GM21717 (cell line): ENCODE data around the gene PRM2.

Experiments
- ATAC-seq: cut with Tn5 transposase; IDR thresholded peaks from one replicate; pipeline ENCODE4 v1.9.1; 2021; ENCODE audit warnings: mild to moderate bottlenecking, moderate library complexity; ENCODE audit not compliant: unreplicated experiment

The PRM2 gene, protein sequence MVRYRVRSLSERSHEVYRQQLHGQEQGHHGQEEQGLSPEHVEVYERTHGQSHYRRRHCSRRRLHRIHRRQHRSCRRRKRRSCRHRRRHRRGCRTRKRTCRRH

GRCh38 chr16:11276143-11276895 lies at the start of gene PRM2:
Gene PRM2 (minus strand): TSS chr16:11276480. CDS start chr16:11276370, 110 bp downstream.
- no peak for ATAC-seq

GRCh38 chr16:11325404-11326083 lies 49.3 kb upstream of the PRM2 start:
- peak; percentile 28 for ATAC-seq

DNA sequence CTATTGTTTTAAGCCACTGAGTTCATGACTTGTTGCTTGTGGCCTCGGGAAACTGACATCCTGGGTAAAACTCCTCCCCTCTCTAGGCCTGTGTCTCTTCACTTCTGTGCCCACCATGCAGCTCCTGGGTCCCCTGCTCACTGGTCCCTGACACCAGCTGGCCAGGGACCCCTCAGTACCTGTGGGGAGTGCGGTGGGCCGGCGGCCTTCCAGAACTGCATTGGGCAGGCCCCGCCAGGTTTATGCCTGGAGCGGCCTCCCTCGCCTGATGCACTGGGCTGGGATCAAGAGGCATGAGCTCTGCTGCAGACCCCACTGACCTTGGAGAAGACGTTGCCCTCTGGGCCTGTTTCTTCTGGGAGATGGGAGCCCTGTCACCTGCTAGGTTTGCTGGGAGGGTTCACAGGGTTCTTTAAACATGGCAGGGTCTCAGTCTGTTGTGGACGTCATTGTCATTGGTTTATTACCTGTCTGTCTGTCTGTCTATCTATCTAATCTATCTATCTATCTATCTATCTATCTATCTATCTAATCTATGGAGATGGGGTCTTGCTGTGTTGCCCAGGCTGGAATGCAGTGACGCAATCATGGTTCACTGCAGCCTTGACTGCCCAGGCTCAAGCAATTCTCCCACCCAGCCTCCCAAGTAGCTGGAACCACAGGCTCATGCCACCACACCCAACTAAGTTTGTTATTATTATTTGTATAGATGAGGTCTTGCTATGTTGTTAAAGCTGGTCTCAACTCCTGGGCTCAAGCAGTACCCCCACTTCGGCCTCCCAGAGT lies 47.5 kb upstream of the PRM2 start:
- ATAC-seq: no peak

DNA sequence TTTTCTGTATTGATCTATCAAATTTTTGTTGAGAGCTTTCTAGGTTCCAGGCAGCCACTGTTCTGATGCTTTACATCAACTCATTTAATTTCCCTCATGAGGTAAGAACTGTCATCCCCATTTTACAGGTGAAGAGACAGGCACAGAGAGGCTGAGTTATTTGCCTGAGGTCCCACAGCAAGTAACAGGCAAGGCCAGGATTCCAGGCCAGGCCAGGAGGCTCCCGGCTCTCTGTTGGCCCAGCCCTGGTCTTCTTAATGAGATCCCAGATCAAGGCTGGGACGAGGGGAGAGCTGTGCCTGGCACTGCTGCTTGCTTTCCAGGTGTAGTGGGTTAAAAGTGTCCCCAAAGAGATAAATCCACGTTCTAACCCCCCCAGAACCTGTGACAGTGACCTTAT lies 46.5 kb upstream of the PRM2 start:
- no peak for ATAC-seq

DNA sequence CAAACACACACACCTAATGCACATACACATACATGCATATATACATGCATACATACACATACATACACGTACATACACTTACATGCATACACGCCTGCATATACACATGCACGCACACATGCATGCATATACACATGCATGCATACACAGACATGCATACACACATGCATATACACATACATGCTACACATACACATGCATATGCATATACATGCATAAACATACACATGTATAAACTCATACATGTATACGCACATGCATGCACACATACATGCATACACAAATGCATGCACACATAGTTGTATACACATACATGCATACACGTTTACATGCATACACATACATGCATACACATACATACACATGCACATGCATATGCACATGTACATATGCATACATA lies 45.4 kb upstream of the PRM2 start:
- ATAC-seq: no peak

DNA sequence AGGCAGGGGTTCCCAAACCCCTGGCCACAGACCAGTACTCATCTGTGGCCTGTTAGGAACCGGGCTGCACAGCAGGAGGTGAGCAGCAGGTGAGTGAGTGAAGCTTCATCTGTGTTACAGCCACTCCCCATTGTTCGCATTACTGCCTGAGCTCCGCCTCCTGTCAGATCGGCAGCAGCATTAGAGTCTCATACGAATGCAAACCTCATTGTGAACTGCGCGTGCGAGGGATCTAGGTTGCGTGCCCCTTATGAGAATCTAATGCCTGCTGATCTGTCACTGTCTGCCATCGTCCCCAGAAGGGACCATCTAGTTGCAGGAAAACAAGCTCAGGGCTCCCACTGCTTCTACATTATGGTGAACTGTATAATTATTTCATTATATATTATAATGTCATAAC lies 43.9 kb upstream of the PRM2 start:
- no peak for ATAC-seq

DNA sequence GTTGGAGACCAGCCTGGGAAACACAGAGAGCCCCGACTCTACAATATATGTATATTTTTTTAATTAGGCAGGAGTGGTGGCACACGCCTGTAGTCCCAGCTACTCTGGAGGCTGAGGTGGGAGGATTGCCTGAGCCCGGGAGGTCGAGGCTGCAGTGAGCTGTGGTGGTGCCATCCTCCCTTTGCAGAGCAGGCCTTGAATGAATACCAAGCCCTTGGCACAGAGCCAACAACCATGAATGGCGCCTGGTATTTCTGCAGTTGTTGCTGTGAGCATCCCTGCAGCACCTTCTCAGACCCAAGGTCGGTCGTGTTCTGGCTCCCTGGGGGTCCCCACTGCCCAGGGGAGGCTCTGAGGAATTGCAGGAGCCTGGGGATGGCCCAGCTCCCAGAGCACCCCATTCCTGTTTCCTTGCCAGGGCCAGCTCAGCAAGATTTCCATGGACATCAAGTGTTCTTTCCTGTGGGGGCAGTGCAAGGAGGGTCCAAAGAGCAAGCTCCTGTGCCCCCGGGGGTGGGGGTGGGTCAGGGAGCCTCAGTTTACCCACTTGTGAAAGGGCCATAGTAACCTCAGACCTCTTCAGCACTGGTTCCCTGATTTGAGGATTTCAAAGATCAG lies 43.4 kb upstream of the PRM2 start:
- no peak for ATAC-seq

- ATAC-seq: no peak
Measured at GRCh38 chr16:11318817-11319216, 42.5 kb upstream of the PRM2 start.

DNA sequence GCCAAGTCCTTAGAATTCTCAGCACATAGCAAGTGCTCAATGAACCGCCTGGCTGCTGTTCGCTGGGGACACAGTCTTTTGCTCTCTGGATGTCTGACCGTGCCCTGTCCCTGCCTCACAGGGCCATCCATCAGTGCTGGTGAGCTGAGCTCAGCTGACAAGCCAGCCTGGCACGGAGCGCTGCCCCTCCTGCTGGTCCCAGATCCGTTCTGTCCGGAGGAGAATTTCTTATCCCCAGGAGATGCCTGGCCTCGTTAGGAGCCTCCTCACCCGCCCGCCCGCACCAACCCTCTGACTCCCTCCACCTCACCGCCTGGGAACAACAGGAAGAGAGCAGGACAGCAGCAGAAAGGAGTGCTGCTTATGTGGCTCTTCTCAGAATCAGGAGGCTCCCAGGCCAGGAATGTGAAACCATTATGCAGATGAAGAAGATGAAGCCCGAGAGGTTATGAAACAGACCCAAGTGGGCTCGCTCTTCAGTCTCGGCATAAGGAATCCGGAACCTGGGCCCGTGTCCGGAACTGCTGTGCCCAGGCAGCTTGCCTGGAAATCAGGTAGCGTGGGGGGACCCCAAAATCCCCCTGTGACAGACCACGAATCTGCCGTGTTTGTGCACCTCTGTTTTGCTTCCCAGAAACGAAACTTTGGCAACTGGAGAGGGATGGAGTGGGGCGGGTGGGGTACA lies 40.2 kb upstream of the PRM2 start:
- ATAC-seq: no peak

DNA sequence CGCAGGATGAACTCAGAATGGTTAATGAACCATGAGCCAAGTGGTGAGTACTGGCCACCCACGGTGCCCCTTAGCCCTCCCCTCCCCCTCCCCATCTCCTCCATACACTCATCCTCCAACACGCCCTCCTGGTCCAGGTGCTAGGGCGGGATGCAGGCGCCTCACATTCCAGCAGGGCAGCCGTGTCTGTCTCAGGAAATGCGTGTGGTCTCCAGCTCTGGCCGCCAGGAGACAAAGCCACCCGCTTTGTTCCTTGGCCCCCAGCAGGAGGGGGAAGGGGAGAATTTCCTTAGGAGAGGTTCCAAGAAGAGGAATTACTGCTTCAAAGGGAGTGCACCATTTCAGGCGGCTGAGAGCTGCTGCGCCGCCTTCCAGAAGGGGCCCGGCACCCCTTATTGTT lies 39.2 kb upstream of the PRM2 start:
- no peak for ATAC-seq

DNA sequence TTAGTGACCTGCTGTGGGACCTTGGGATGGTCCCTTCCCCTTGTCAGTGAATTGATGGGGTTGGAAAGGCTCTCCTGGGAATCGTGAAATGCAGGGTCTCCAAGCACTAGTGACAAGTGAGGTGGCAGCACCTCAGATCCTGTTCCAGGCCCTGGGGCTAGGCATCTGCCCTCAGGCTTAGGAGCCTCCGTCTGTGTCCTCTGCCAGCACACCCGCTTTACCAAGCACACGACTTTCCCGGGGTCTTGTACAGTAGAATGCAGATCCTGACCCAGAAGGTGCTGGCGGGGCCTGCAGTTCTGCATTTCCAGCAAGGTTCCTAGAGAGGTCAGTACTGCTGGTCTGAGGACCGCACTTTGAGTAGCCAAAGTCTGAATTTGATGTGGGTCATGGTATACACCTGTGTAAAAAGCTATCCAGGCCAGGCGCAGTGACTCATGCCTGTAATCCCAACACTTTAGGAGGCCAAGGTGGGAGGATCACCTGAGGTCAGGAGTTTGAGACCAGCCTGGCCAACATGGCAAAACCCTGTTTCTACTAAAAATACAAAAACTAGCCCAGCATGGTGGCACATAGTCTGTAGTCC lies 38.1 kb upstream of the PRM2 start:
- ATAC-seq: no peak

GRCh38 chr16:11313493-11314308 lies 37.4 kb upstream of the PRM2 start:
- no peak for ATAC-seq

GRCh38 chr16:11312718-11313492 lies 36.6 kb upstream of the PRM2 start:
- no peak for ATAC-seq

DNA sequence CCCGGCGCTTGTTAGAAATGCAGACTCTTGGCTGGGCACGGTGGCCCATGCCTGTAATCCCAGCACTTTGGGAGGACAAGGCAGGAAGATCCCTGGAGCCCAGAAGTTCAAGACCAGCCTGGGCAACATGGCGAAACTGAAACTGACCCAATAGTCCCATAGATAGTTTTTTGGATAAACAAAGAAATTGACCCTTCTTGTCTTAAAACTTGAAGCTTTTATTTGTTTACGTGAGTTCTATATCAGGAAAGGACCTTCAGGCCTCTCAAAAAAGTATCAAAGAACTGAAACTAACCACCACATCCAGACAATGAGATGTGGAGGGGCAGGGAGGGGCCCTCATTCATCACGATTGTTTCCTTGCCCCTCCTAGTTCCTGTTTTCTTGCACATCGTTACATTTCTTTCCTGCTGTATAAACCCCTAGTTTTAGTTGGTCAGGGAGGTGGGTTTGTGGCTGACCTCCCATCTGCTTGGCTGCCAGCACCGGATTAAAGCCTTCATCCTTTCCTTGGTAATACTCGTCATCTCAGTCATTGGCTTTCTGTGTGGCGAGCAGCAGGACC lies 34.8 kb upstream of the PRM2 start:
- no peak for ATAC-seq

DNA sequence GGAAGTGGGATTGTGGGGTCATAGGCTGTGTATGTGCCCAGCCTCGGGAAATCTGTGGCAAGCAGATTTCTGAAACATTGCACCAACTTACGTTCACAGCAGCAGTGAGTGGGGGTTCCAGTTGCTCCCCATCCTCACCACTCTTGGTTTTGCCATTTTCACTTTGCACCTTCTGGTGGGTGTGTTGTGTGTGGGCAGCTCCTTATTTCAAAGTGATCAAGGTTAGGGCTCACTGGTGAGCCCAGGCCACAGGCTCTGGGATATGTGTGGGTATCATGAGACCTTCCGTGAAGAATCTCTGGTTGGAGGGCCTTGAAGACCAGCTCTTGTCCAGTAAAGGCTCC lies 34.3 kb upstream of the PRM2 start:
- ATAC-seq: no peak

DNA sequence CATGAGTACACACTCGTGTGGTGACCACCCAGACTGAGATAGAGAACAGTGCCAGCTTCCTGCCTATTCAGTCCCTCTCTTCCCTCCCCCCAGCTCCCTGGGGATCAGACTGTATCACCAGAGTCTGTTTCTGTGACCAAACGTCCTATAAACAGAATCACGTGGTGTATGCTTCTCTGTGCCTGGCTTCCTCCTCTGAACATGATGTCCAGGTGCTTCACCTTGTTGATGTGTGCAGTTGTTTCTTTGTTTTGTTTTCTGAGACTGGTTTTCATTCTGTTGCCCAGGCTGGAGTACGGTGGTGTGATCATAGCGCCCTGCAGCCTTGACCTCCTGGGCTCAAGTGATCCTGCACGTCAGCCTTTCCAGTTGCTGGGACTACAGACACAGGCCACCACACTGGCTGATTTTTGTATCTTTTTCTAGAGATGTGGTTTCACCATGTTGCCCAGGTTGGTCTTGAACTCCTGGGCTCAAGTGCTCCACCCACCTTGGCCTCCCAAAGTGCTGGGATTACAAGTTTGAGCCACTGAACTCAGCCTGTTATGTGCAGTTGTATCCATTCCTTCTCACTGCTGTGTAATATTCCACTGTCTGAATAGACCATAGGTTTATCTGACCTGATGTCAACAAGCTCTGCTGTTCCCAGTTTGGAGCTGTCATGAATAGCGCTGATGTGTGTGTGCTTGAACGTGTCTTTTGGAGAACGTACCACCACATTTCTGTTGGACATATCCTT lies 33.8 kb upstream of the PRM2 start:
- ATAC-seq: peak; percentile 36

- ATAC-seq: peak; percentile 34
Measured at GRCh38 chr16:11308493-11309283, 32.4 kb upstream of the PRM2 start.
